ENCODE measurements around the gene CNDP2.

GRCh38 chr18:74472312-74472711 is 23.9 kb upstream of the CNDP2 start:
- no peak for TF ChIP-seq POLR2AphosphoS5 (IDR thresholded peaks at IDR 0.05)
- TF ChIP-seq, protein P1, sequence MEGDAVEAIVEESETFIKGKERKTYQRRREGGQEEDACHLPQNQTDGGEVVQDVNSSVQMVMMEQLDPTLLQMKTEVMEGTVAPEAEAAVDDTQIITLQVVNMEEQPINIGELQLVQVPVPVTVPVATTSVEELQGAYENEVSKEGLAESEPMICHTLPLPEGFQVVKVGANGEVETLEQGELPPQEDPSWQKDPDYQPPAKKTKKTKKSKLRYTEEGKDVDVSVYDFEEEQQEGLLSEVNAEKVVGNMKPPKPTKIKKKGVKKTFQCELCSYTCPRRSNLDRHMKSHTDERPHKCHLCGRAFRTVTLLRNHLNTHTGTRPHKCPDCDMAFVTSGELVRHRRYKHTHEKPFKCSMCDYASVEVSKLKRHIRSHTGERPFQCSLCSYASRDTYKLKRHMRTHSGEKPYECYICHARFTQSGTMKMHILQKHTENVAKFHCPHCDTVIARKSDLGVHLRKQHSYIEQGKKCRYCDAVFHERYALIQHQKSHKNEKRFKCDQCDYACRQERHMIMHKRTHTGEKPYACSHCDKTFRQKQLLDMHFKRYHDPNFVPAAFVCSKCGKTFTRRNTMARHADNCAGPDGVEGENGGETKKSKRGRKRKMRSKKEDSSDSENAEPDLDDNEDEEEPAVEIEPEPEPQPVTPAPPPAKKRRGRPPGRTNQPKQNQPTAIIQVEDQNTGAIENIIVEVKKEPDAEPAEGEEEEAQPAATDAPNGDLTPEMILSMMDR (IDR thresholded peaks at IDR 0.05): no peak
